HG03135 (cell line): ENCODE results near the gene LBHD1.
"Not testable (repeated sequence)": the region's sequence is repeated elsewhere in the genome, so short reads cannot be mapped to it uniquely, and the experiment has no call there.

ENCODE experiments used
- ATAC-seq: cut with Tn5 transposase; IDR thresholded peaks from one replicate; pipeline ENCODE4 v1.9.1; 2021; ENCODE audit warnings: mild to moderate bottlenecking, moderate library complexity; ENCODE audit not compliant: unreplicated experiment

LBHD1 gene

GRCh38 chr11:62694455-62695167, 22.5 kb upstream of the LBHD1 start:
- ATAC-seq: no peak

- ATAC-seq: not testable (repeated sequence)
Measured at GRCh38 chr11:62693624-62694023, 21.6 kb upstream of the LBHD1 start.

GRCh38 chr11:62689421-62690183, 17.5 kb upstream of the LBHD1 start, which contains the start of gene LRRN4CL:
LRRN4CL (minus strand) TSS chr11:62689530; CDS start chr11:62688508, 1,022 bp downstream.
- no peak for ATAC-seq

- no peak for ATAC-seq
Measured at GRCh38 chr11:62688491-62688890, 16.4 kb upstream of the LBHD1 start.

GRCh38 chr11:62687508-62688396, 15.7 kb upstream of the LBHD1 start:
- ATAC-seq: no peak

GRCh38 chr11:62682518-62682917, 10.5 kb upstream of the LBHD1 start:
- ATAC-seq: no peak

- ATAC-seq: peak; percentile 62
Measured at GRCh38 chr11:62680825-62681240, 8.8 kb upstream of the LBHD1 start.

- no peak for ATAC-seq
Measured at GRCh38 chr11:62678770-62679696, 7.0 kb upstream of the LBHD1 start, which contains the start of gene UBXN1. UBXN1 (minus strand) TSS chr11:62679073; CDS start chr11:62678923, 150 bp downstream.

GRCh38 chr11:62678433-62678769, 6.3 kb upstream of the LBHD1 start:
- ATAC-seq: no peak

- no peak for ATAC-seq
Measured at GRCh38 chr11:62677714-62678113, 5.6 kb upstream of the LBHD1 start.

GRCh38 chr11:62677156-62677555, 5.1 kb upstream of the LBHD1 start:
- ATAC-seq: no peak

GRCh38 chr11:62676698-62677097, 4.6 kb upstream of the LBHD1 start:
- ATAC-seq: no peak

GRCh38 chr11:62675415-62675814, 3.3 kb upstream of the LBHD1 start:
- ATAC-seq: not testable (repeated sequence)

- ATAC-seq: no peak
Measured at GRCh38 chr11:62673196-62673525, 1.1 kb upstream of the LBHD1 start.

- ATAC-seq: peak; percentile 8
Measured at GRCh38 chr11:62671236-62671607, 845 bp downstream of the LBHD1 start.

GRCh38 chr11:62669420-62670161, 2.5 kb downstream of the LBHD1 start:
- no peak for ATAC-seq

GRCh38 chr11:62667460-62667859, 4.6 kb downstream of the LBHD1 start:
- no peak for ATAC-seq

GRCh38 chr11:62666259-62666926, 5.7 kb downstream of the LBHD1 start:
- no peak for ATAC-seq
